Neuronal stem cell (in vitro differentiated cells): ENCODE data around the gene ZC3H12C.

ENCODE experiments used
- DNase-seq: peaks from one replicate; pipeline ENCODE4 v3.0.0-alpha.2; 2013; ENCODE audit warnings: low spot score
- H2AFZ ChIP-seq: one replicate; pipeline ENCODE4 v1.6.1; 2013; ENCODE audit warnings: mild to moderate bottlenecking, low read length, inconsistent platforms
- H2AK5ac ChIP-seq: 2 replicates; pipeline ENCODE4 v1.6.1; 2013; ENCODE audit warnings: low read depth, mild to moderate bottlenecking, inconsistent platforms, low read length, moderate library complexity, mixed read lengths
- H2BK120ac ChIP-seq: 2 replicates; pipeline ENCODE4 v1.6.1; 2013; ENCODE audit warnings: low read depth, mild to moderate bottlenecking, inconsistent platforms, low read length, moderate library complexity, mixed read lengths
- H2BK12ac ChIP-seq: one replicate; pipeline ENCODE4 v1.6.1; 2013; ENCODE audit warnings: low read length, inconsistent platforms
- H2BK15ac ChIP-seq: 2 replicates; pipeline ENCODE4 v1.6.1; 2013; ENCODE audit warnings: mild to moderate bottlenecking, low read length, inconsistent platforms, mixed read lengths
- H2BK5ac ChIP-seq: one replicate; pipeline ENCODE4 v1.6.1; 2013; ENCODE audit warnings: inconsistent platforms, mild to moderate bottlenecking, low read length, moderate library complexity
- H3K14ac ChIP-seq: one replicate; pipeline ENCODE4 v1.6.1; 2013; ENCODE audit warnings: low read length, inconsistent platforms
- H3K18ac ChIP-seq: 2 replicates; pipeline ENCODE4 v1.6.1; 2013; ENCODE audit warnings: low read length, inconsistent platforms
- H3K23ac ChIP-seq: 2 replicates; pipeline ENCODE4 v1.6.1; 2013; ENCODE audit warnings: low read depth, mild to moderate bottlenecking, mixed read lengths, low read length, inconsistent platforms; ENCODE audit not compliant: poor library complexity
- H3K27ac ChIP-seq: replicated peaks from 3 replicates; pipeline ENCODE4 v1.5.1; 2013; ENCODE audit warnings: low read length, inconsistent platforms
- H3K27me3 ChIP-seq, 3 experiments: 2 replicates each; pipeline ENCODE4 v1.6.1; 2013; ENCODE audit warnings: low read length in 3 of 3, mild to moderate bottlenecking in 2 of 3, inconsistent platforms in 1 of 3, low read depth in 1 of 3, mixed read lengths in 1 of 3, moderate library complexity in 1 of 3; ENCODE audit not compliant: control insufficient read depth in 3 of 3, insufficient read depth in 3 of 3
- H3K36me3 ChIP-seq, 2 donors: replicated peaks in 1 of 2; 2 replicates each; pipeline ENCODE4 v1.6.1; 2013; ENCODE audit warnings: low read length in 2 of 2; ENCODE audit not compliant: control insufficient read depth in 2 of 2, insufficient read depth in 2 of 2
- H3K4ac ChIP-seq: 2 replicates; pipeline ENCODE4 v1.6.1; 2013; ENCODE audit warnings: inconsistent platforms, mild to moderate bottlenecking, low read length, moderate library complexity
- H3K4me1 ChIP-seq, 2 donors: 1 replicate in 1 of 2; 2 replicates in 1 of 2; pipeline ENCODE4 v1.6.1; 2013; ENCODE audit warnings: low read length in 2 of 2, low read depth in 1 of 2; ENCODE audit not compliant: control insufficient read depth in 2 of 2, insufficient read depth in 1 of 2
- H3K4me2 ChIP-seq: one replicate; pipeline ENCODE4 v1.6.1; 2013; ENCODE audit warnings: mild to moderate bottlenecking, low read length, inconsistent platforms; ENCODE audit not compliant: insufficient read depth, poor library complexity, severe bottlenecking
- H3K4me3 ChIP-seq, 2 donors: 2 replicates each; pipeline ENCODE4 v1.5.1; 2013; ENCODE audit warnings: low read length in 2 of 2, mild to moderate bottlenecking in 2 of 2, inconsistent platforms in 1 of 2, moderate library complexity in 1 of 2
- H3K79me1 ChIP-seq: one replicate; pipeline ENCODE4 v1.6.1; 2013; ENCODE audit warnings: low read depth, mild to moderate bottlenecking, inconsistent platforms, low read length, moderate library complexity
- H3K9ac ChIP-seq: one replicate; pipeline ENCODE4 v1.6.1; 2013; ENCODE audit warnings: mild to moderate bottlenecking, low read depth, low read length, inconsistent platforms; ENCODE audit not compliant: poor library complexity
- H3K9me3 ChIP-seq, 2 donors: replicated peaks in 1 of 2; 2 replicates each; pipeline versions ENCODE3 to v1.6.1; 2013; ENCODE audit warnings: low read length in 2 of 2, mild to moderate bottlenecking in 2 of 2, inconsistent platforms in 1 of 2, low read depth in 1 of 2, mixed read lengths in 1 of 2, moderate library complexity in 1 of 2; ENCODE audit not compliant: control insufficient read depth in 2 of 2, insufficient read depth in 1 of 2
- H4K8ac ChIP-seq: one replicate; pipeline ENCODE4 v1.6.1; 2013; ENCODE audit warnings: low read depth, mild to moderate bottlenecking, inconsistent platforms, low read length, moderate library complexity
- H4K91ac ChIP-seq: one replicate; pipeline ENCODE4 v1.6.1; 2013; ENCODE audit warnings: low read length, low read depth, mild to moderate bottlenecking, inconsistent platforms; ENCODE audit not compliant: poor library complexity
- WGBS, 2 donors: extraction: QIAGEN DNeasy Blood & Tissue Kit; methylation state at CpG; one replicate each; pipeline ENCODE4 v1.1.7; 2013; ENCODE audit warnings: missing lambda C conversion rate in 2 of 2, mixed read lengths in 1 of 2; ENCODE audit not compliant: insufficient read length in 2 of 2, insufficient replicate concordance in 1 of 2; ENCODE audit errors: extremely low coverage in 2 of 2; 5-methylcytosine and 5-hydroxymethylcytosine counted together

ZC3H12C gene

DNA sequence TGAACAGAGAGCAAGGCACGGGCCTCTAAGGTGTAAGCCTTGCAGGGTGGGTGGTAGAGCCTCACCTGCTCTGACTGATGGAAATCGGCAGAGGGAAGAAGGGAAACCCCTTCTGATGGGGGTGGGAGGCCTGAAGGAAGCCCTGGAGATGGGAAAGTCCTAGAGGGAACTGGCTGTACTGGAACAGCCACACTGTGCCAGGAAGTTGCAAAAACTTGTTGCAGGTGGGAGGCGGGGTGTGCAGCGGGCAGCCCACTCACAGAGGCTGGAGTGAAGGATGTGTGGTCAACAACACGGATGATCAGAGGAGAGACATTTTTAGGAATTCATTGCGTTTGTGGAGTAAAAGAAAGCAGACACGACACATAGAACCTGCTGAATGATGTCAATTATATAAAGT lies 91.3 kb downstream of the ZC3H12C start:
- Histone ChIP-seq H3K79me1 (no peaks in the 10 kb centered on the region), H3K23ac (no peak overlapping the region), H4K8ac (no peak overlapping the region), H2AK5ac (no peak overlapping the region), H3K4me1 (peaks cover 0 to 6% of the 10 kb centered on the region in 2 donors), H3K4me3 (no peak overlapping the region), H3K4me2 (no peak overlapping the region), H3K27ac (no peak overlapping the region), H3K9me3 (no peaks in the 10 kb centered on the region), H2BK12ac (no peak overlapping the region), H2BK15ac (no peak overlapping the region), H2AFZ (no peak overlapping the region), H3K14ac (no peak overlapping the region), H3K9ac (no peak overlapping the region), H3K27me3 (no peaks in the 10 kb centered on the region), H3K18ac (peak overlapping the region; percentile 5), H2BK5ac (no peak overlapping the region), H2BK120ac (no peak overlapping the region), H3K36me3 (no peaks in the 10 kb centered on the region), H4K91ac (no peak overlapping the region), H3K4ac (no peak overlapping the region)
- no peak for DNase-seq
- no CpG with 5 or more reads among the region's 7 CpGs for WGBS, 2 donors

DNA sequence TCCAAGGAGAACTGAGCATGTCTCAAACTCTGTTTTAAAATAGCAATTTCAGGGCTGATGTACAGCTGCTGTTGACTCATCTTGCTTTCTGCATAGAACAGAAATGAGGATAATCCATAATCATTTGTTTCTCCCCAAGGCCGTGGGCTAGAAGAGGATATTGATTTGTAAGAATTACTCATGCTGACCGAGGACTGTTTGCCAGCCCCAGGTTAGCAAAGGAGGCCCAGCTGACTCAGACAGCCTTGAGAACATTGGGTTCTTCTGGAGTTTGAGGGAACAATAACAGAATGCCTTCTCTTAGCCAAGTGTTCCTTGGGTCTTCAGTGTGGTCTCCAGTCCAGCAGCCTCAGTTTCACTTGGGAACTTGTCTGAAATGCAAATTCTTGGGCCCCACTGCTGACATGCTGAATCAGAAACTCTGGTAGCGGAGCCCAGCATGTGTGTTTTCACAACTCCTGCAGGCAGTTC lies 92.0 kb downstream of the ZC3H12C start:
- H3K4ac ChIP-seq: no peak overlapping the region
- WGBS, 2 donors: no CpG with 5 or more reads among the region's 3 CpGs
- H3K27me3 ChIP-seq: no peaks in the 10 kb centered on the region
- H2BK120ac ChIP-seq: no peak overlapping the region
- H2AK5ac ChIP-seq: no peak overlapping the region
- no peaks in the 10 kb centered on the region for H3K36me3 ChIP-seq
- peaks cover 0 to 6% of the 10 kb centered on the region in 2 donors for H3K4me1 ChIP-seq
- no peak overlapping the region for H2BK12ac ChIP-seq
- no peak overlapping the region for H3K4me3 ChIP-seq
- H2AFZ ChIP-seq: peak overlapping the region; percentile 24
- no peak overlapping the region for H4K91ac ChIP-seq
- H3K4me2 ChIP-seq: no peak overlapping the region
- no peak overlapping the region for H3K27ac ChIP-seq
- H3K9me3 ChIP-seq: no peaks in the 10 kb centered on the region
- H3K79me1 ChIP-seq: no peaks in the 10 kb centered on the region
- no peak overlapping the region for H2BK5ac ChIP-seq
- no peak overlapping the region for H2BK15ac ChIP-seq
- no peak overlapping the region for H3K14ac ChIP-seq
- H3K18ac ChIP-seq: no peak overlapping the region
- DNase-seq: no peak
- no peak overlapping the region for H3K23ac ChIP-seq
- no peak overlapping the region for H4K8ac ChIP-seq
- no peak overlapping the region for H3K9ac ChIP-seq

DNA sequence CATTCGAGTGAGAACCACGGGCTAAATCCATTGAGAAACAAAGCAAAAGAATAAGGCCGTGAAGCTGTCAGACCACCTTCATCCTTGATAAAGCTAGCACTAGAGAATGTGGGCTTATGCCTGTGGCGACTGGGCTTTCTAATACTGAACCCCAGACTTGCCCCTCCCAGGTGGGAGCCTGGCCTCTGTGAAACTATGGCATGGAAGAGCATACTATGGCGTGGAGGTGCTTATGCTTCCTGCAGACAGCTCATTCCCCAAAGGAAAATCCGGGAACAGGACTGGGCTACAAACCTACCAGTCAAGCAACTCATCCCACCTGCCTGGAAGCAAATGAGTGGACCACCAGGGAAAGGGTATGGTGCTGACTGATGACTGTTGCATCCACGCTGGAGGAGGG lies 92.4 kb downstream of the ZC3H12C start:
- Histone ChIP-seq H3K36me3 (no peaks in the 10 kb centered on the region), H4K8ac (no peak overlapping the region), H3K4me2 (no peak overlapping the region), H2AFZ (peak overlapping the region; percentile 24), H3K4ac (no peak overlapping the region), H3K14ac (no peak overlapping the region), H3K9ac (no peak overlapping the region), H3K4me1 (peaks cover 0 to 6% of the 10 kb centered on the region in 2 donors), H3K4me3 (no peak overlapping the region), H3K27me3 (no peaks in the 10 kb centered on the region), H3K18ac (no peak overlapping the region), H2BK120ac (no peak overlapping the region), H4K91ac (no peak overlapping the region), H3K9me3 (no peaks in the 10 kb centered on the region), H2AK5ac (no peak overlapping the region), H2BK15ac (no peak overlapping the region), H3K79me1 (no peaks in the 10 kb centered on the region), H2BK5ac (no peak overlapping the region), H3K27ac (no peak overlapping the region), H2BK12ac (no peak overlapping the region), H3K23ac (no peak overlapping the region)
- WGBS, 2 donors: no CpG with 5 or more reads among the region's 7 CpGs
- DNase-seq: no peak

DNA sequence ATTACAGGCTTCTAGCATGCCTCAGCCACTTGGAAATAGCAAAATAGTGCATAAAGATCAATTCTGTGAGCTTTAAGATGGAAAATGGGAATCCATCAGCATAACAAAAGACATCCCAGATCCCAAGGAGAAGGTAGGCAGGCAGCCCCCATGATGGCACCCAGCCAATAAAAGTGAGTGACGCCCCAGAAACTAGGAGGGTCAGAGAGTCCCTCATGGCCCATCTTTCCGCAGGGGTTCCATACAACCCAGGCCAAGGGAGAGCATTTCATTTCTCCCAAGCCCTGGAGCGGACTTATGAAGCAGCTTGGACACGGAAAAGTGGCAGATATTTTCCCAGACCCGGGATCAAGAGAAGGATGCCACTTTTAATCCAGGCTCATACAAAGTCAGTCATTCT lies 93.3 kb downstream of the ZC3H12C start:
- DNase-seq: no peak
- H4K8ac ChIP-seq: no peak overlapping the region

More for the DNA sequence above, 93.3 kb downstream of the ZC3H12C start:
- Histone ChIP-seq H4K91ac (no peak overlapping the region), H3K27me3 (no peaks in the 10 kb centered on the region), H3K4me1 (peaks cover 0 to 6% of the 10 kb centered on the region in 2 donors), H2AFZ (no peak overlapping the region), H2BK120ac (no peak overlapping the region), H3K4ac (no peak overlapping the region), H3K4me3 (no peak overlapping the region), H2AK5ac (no peak overlapping the region), H3K4me2 (no peak overlapping the region), H3K14ac (no peak overlapping the region), H3K79me1 (no peaks in the 10 kb centered on the region), H3K9me3 (no peaks in the 10 kb centered on the region), H3K27ac (no peak overlapping the region), H3K23ac (no peak overlapping the region), H3K36me3 (no peaks in the 10 kb centered on the region), H2BK15ac (no peak overlapping the region), H3K18ac (no peak overlapping the region), H2BK12ac (no peak overlapping the region), H2BK5ac (peak overlapping the region; percentile 32), H3K9ac (no peak overlapping the region)
- no CpG with 5 or more reads among the region's 5 CpGs for WGBS, 2 donors
